ENCODE results near the gene MAML2. TPM values are rescaled to one million over a fixed set of nuclear protein-coding genes. Genes with fewer than 3 reads are reported as not detected.

Gene MAML2
- total and polyA plus RNA-seq, 2 experiments from 2014 or later: 2.0 to 7.1 TPM

- TF ChIP-seq EZH2 (IDR thresholded peaks at IDR 0.05; ENCODE audit: low read depth, unreplicated experiment): no peak
- no peak for TF ChIP-seq POLR2AphosphoS5 (IDR thresholded peaks at IDR 0.05; ENCODE audit: low read depth)
These were observed 67.0 kb downstream of the MAML2 start (continued) for GRCh38 chr11:96275801-96276594.

GRCh38 chr11:96273507-96273906 lies 69.5 kb downstream of the MAML2 start:
- Histone ChIP-seq H2AFZ (no peak overlapping the region), H3F3A (replicated peaks; ENCODE audit: low read depth) (no peaks in the 10 kb centered on the region), H3K79me2 (replicated peaks; ENCODE audit: insufficient read depth) (no peaks in the 10 kb centered on the region), H3K4me1 (ENCODE audit: insufficient read depth) (peaks cover 22% of the 10 kb centered on the region), H3K9me2 (ENCODE audit: insufficient read depth) (no peaks in the 10 kb centered on the region), H3K4me2 (0 out of 2 replicates have a peak overlapping the region, but pooled peaks have one; percentile 10), H3K36me3 (ENCODE audit: insufficient read depth) (no peaks in the 10 kb centered on the region), H3K27me3 (ENCODE audit: insufficient read depth) (no peaks in the 10 kb centered on the region), H3K4me3 (no peak overlapping the region), H3K27ac (ENCODE audit: low read depth) (no peak overlapping the region), H4K20me1 (replicated peaks; ENCODE audit: insufficient read depth) (no peaks in the 10 kb centered on the region)
- H3K27me3 Mint-ChIP-seq (ENCODE audit: insufficient read depth, low read depth, poor library complexity): no peaks in the 10 kb centered on the region
- H3K4me1 Mint-ChIP-seq: peaks cover 17% of the 10 kb centered on the region
- TF ChIP-seq ZNF462 (CRISPR knock-in tag; IDR thresholded peaks at IDR 0.05) (no peak), CREB1 (CRISPR knock-in tag; IDR thresholded peaks at IDR 0.05; ENCODE audit: low read depth) (no peak), CTCF (conservative IDR thresholded peaks at IDR 0.05; ENCODE audit: low read depth in 2 of 2) (no peak), EZH2 (IDR thresholded peaks at IDR 0.05; ENCODE audit: low read depth, unreplicated experiment) (no peak), EZH2phosphoT487 (IDR thresholded peaks at IDR 0.05; ENCODE audit: unreplicated experiment) (no peak), ETS1 (IDR thresholded peaks at IDR 0.05) (no peak), ZNF331 (CRISPR knock-in tag; IDR thresholded peaks at IDR 0.05; ENCODE audit: low read depth) (no peak), STAT1 (IDR thresholded peaks at IDR 0.05; ENCODE audit: unreplicated experiment) (no peak), JUNB (IDR thresholded peaks at IDR 0.05; ENCODE audit: unreplicated experiment) (no peak), ZNF114 (CRISPR knock-in tag; IDR thresholded peaks at IDR 0.05) (no peak), NANOG (IDR thresholded peaks at IDR 0.05; ENCODE audit: borderline replicate concordance) (no peak)
- DNase-seq (ENCODE audit: low spot score) (no peak), ATAC-seq (no peak)
- H3K27ac Mint-ChIP-seq: no peak overlapping the region
- peaks cover 11% of the 10 kb centered on the region for H3K9me3 Mint-ChIP-seq
- H3K4me3 Mint-ChIP-seq: no peak overlapping the region
- peaks cover 11% of the 10 kb centered on the region for H3K36me3 Mint-ChIP-seq (ENCODE audit: low read depth)

All from GM23338 (cell line).